SIG-M5 (cell line): ENCODE results near the gene SRC.

Source experiments
- DNase-seq: peaks from one replicate; lab custom pipeline; 2025; lab: John Stamatoyannopoulos, UW

The SRC gene

GRCh38 chr20:37345339-37346235 lies at the start of gene SRC:
TSS of gene SRC (plus strand) at chr20:37346140. CDS start at chr20:37384154, 38,014 bp downstream.
- DNase-seq, result no peak

DNA sequence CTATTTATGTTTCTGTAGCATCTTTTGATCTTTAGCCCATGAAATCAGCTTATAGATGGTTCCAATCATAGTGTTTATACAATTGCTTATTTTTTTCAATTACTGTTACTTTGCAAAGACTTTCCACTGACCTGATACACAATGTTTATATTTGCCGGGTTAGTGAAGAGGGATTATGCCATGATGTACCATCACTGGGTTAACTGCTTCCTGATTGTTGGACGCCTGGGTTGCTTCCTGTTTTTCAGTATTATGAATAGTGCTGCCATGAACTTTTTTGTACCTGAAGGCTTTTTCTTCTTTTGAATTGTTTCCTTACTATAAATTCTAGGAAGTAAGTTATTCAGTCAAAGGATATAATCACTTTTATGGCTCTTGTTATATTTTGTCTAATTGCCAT lies 49.6 kb upstream of the SRC start:
- no peak for DNase-seq

DNA sequence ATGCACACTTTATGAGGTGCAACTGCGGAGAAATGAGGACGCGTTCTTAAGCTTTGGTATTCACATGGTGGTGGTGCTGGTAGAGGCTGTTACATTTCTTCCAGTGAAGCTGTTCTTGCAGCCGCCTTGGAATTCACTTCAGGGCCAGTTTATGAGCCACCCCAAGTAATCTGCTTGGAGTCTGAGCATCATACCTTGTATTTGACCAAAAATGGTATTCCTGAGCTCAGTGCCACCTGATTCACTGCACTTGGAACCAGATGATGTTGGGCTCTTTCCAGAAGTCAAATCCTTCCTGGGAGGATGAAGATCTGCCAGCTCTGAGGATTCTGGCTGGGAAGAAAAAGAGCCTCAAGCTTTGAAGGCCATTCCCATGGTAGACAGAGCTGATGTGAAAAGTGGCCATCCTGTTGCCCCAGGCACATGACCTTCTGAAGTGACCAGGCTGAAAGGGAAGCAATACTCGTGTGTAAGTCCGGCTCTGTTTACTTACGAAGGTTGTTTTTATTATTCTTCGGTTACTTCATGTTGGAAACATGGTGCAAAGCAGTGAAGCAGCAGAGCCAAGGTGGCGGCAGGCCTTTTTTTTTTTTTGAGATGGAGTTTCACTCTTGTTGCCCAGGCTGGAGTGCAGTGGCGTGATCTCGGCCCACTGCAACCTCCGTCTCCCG lies 48.7 kb upstream of the SRC start:
- DNase-seq, result no peak

DNA sequence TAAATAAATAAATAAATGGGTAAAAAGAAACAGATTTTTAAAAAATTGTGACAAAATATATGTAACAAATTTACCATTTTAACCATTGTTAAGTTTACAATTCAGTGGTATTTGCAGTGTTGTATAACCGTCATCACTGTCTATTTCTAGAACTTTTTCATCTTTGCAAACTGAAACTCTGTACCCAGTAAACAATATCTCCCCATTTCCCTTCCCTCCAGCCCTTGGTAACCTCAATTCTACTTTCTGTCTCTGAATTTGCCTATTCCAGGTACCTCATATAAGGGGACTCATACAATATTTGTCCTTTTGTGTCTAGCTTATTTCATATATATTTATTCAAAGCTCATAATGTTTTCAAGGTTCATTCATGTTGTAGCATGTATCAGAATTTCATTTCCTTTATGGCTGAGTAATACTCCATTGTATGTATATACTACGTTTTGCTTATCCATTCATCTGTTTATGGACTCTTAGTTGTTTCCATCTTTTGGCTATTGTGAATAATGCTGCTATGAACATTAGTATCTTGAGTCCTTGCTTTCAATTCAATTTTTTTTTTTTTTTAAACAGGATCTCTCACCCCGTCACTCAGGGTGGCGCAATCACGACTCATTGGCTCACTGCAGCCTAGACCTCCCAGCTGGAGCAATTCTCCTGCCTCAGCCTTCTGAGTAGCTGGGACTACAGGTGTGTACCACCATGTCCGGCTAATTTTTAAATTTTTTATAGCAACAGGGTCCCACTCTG lies 47.6 kb upstream of the SRC start:
- DNase-seq, result no peak

- DNase-seq, result no peak
Measured at GRCh38 chr20:37299718-37300528, 46.0 kb upstream of the SRC start.

DNA sequence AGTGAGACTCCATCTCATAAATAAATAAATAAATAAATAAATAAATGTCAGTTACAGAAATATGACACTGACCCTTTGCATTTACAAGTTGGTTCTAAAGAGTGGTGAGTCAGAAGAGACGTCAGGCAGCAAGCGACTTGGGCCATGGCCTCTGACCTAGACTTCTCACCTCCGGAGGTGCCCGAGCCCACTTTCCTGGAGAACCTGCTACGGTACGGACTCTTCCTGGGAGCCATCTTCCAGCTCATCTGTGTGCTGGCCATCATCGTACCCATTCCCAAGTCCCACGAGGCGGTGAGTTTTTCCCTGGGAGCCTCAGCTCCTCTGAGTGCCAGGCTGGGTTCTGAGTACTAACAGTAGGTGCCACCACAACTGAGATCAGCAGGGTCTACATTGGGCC lies 44.8 kb upstream of the SRC start:
- DNase-seq, result no peak

DNA sequence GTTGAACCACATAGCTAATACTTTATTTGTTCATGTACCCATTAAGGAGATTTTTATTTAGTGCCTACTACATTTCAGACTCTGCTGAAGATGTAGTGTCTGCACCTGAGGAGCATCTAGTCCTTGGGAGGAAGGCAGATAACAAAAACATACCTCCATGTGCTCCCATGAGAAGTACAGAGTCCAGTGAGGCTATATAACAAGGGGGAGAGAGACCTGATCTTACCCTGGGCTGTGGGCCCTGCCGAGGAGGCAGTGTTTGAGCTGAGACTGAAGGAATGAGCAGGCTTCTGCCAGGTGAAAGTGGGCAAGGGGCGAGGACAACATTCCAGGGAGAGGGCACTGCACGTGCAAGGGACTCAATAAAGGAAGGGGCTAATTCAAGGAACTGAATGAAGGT lies 44.4 kb upstream of the SRC start:
- no peak for DNase-seq

DNA sequence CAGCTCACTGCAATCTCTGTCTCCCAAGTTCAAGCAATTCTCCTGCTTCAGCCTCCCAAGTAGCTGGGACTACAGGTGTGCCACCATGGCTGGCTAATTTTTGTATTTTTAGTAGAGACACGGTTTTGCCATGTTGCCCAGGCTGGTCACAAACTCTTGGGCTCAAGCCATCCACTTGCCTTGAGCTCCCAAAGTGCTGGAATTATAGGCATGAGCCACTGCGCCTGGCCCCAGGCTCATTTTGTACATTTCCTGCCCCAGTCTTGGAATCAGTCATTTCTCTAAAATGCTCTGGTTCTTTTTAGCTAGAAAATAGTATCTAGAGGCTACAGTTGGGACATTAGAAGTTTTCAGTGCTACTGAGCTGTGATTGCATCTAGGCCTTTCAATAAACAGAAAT lies 43.0 kb upstream of the SRC start:
- no peak for DNase-seq

DNA sequence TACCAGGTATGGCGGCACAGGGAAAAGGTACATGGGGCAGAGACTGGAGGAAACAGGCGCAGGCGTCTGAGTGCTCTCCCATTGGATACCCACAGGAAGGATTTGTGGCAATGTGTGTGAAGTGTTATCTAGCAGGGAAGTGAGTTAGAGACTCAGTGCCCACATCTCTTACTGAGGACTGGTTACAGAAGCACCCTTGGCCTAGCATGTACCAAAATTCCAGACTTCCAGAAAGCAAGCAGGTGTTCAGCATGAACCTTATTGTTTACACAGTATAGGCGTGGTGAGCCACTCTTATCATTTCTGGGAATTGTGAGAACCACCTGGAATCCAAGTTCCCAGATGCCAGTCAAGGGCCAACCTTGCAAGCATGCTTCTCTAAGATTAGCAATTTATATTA lies 42.3 kb upstream of the SRC start:
- no peak for DNase-seq

GRCh38 chr20:37305079-37305478 lies 40.9 kb upstream of the SRC start:
- no peak for DNase-seq

GRCh38 chr20:37305839-37306238 lies 40.1 kb upstream of the SRC start:
- no peak for DNase-seq

DNA sequence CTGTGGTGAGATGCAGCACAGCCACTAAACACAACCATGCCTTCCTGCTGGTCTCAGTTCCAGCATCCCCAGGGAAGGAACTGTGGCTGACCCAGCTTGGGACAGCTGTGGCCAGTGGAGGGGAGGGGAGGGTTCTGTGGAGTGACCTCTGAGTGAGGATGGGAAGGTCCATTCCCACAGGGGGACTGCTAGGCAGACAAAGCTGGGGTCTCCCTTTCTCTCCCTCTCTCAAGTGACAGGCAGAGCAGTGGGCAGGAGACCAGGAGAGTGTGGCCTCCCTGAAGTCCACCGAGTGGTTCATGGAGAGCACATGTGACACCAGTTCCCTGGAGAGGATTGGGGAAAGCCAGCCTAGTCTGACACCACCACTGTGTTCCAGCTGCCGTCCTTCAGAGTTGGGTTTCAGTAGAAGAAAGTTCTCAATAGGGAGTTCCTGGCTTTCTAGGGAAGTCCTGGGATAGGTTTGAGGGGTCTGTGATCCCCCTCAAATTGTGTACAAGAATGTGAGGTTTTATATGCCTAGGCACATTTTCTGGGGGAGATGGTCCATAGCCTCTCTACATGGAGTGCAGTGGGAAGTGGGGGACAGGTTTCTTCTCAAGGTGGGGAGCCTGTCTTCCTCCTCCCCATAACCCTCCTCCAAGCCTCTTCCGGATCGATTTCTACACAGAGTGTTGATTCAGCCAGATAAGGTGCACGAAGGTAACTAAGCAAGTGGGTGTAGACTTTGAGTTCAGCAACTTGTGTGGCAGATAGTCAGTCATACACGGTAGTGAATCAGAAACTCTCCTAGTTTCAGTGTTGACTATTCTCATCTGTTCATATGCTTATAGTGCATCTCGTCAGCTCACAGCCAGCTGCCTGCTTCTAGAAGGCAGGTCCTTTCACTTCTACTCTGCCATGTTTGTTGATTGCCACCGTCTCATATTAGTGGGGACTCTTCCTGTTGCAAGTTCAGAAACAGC lies 37.6 kb upstream of the SRC start:
- no peak for DNase-seq

DNA sequence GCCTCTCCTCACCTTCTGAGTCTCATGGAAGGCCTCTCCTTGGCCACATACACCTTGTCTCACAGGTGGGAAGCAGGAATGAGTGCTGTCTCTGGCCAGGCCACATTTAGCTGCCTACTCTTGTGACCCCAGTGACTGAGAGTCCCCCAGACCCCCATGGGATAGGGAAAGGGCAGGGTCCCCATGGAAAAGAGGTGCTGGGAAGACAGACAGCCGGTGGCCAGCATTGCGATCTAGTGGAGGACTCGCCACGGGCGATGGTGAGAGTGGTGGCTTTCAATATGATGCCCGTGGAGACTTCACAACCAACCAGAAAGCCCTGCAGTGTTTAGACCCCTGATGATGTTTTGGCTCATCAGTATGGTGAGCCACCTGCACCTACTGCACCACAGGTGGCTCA lies 36.6 kb upstream of the SRC start:
- no peak for DNase-seq

DNA sequence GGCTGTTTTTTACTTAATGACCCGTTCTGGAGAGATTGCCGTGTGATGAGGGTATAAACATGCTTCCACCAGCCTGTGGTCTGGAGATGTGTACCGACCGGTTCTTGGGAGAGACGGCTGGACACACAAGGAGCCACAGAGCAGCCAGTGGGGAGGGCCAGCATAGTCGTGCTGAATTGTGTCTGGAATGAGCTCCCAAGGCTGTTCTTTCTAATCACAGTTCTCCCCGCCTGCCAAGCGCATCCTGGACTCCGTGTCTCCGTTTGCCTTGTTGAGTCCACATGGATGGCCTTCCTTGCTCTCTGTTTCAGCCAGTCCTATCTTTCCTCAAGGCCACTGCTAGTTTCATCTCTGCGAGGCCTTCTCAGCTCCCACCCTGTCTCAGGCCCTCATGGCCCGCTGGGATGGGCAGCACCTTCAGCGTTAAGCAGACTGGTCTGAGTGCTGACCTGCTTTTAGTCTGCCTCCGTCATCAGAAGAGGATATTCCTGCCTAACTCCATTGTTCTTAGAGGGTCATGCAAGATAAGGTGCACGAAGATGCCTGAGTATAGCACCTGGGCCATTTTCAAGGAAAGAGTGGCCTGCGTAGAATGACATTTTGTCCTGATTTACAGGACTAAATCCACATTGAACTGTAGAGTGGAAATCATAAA lies 35.9 kb upstream of the SRC start:
- DNase-seq, result no peak

- no peak for DNase-seq
Measured at GRCh38 chr20:37310951-37311350, 35.0 kb upstream of the SRC start.

GRCh38 chr20:37311710-37312355 lies 34.1 kb upstream of the SRC start:
- DNase-seq, result no peak

GRCh38 chr20:37313546-37314091 lies 32.3 kb upstream of the SRC start:
- no peak for DNase-seq

DNA sequence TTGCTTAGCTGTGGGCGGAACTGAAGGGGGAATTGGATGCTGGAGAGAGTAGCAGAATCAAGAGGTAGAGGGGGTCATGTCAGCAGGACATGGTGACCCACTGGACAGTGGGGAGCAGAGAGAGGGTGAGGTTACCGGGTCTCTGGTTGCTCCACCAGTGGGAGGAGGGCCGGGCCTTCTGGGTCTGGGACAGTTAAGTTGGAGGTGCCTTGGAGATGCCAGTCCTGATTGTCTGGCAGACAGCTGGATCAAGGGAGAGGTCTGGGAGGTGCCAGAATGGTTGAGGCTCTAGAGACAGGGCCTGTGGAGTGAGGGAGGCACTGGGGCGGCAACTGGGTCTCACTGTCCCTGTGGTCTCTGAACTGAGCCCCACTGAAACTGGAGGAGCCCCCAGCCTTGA lies 31.8 kb upstream of the SRC start:
- DNase-seq, result no peak

DNA sequence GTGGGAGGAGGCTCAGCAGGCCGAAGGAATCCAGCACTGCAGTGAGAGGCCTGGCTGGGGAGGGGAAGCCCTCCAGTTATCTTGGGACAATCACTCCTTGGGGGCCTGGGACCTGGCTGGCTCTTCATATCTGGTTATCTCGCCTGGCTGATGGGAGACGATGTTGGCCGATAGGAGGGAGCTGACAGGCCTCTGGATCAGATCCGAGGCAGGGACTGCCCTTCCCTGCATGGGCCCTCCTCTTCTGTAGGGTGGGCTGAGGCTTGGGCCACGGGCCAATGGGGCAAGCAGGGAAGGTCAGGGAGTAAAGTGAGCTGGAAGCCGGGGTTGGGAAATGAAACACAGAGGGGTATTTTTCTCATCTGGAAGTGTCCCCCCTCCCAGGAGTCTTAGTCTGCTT lies 31.3 kb upstream of the SRC start:
- no peak for DNase-seq
